Fibroblast of pulmonary artery (primary cell): ENCODE results near the gene EMC9.

Source experiments
- DNase-seq: peaks from one replicate; pipeline ENCODE4 v3.0.0-alpha.2; 2010; ENCODE audit warnings: low read depth
- H3K4me3 ChIP-seq: replicated peaks from 2 replicates; pipeline ENCODE4 v1.5.1; 2011; ENCODE audit warnings: low read depth, mild to moderate bottlenecking, control low read depth, low read length, moderate library complexity
- CTCF ChIP-seq: IDR thresholded peaks from 2 replicates; pipeline ENCODE4 v1.5.1; 2011; ENCODE audit warnings: mild to moderate bottlenecking, control low read depth, low read length, inconsistent platforms; ENCODE audit errors: missing control alignments

The EMC9 gene

GRCh38 chr14:24098927-24099813, 42.2 kb downstream of the EMC9 start:
- TF ChIP-seq CTCF = no peak
- no peak overlapping the region for H3K4me3 ChIP-seq
- DNase-seq = no peak

GRCh38 chr14:24098229-24098926, 43.0 kb downstream of the EMC9 start:
- no peak for TF ChIP-seq CTCF
- no peak overlapping the region for H3K4me3 ChIP-seq

GRCh38 chr14:24096545-24097181, 44.7 kb downstream of the EMC9 start:
- no peak overlapping the region for H3K4me3 ChIP-seq
- no peak for DNase-seq
- TF ChIP-seq CTCF = no peak

More at GRCh38 chr14:24098229-24098926, 43.0 kb downstream of the EMC9 start:
- no peak for DNase-seq

GRCh38 chr14:24095271-24096068, 45.9 kb downstream of the EMC9 start:
- no peak for TF ChIP-seq CTCF
- DNase-seq = peak; percentile 33
- peak overlapping the region; percentile 72 for H3K4me3 ChIP-seq

GRCh38 chr14:24094841-24095270, 46.5 kb downstream of the EMC9 start:
- H3K4me3 ChIP-seq = peak overlapping the region; percentile 72
- DNase-seq = no peak
- no peak for TF ChIP-seq CTCF
